Measurements from ENCODE around the gene SIMC1. TPM values are rescaled to one million over a fixed set of nuclear protein-coding genes. Genes with fewer than 3 reads are reported as not detected.

The SIMC1 gene
- total RNA-seq, 1 experiment from 2014 or later, result 25.4 TPM

GRCh38 chr5:176350416-176350815, 112.2 kb downstream of the SIMC1 start:
- intact Hi-C loops (cut with micrococcal nuclease), result no loop called here
- BruUV-seq (replicated peaks), result no TSS peak
- ChIA-PET CTCF (interaction anchor here (0.8 to 1.5 kb wide), 2 partner anchors 11 to 621 kb away, joined by 4 to 5 read pairs; no protein-coding TSS in a partner anchor), POLR2A (interaction anchor here (0.8 to 2.5 kb wide), 2 partner anchors 11 to 859 kb away, joined by 3 to 16 read pairs; partner anchors contain the start of gene KIAA1191)
- Mint-ChIP-seq H3K9me3 (ENCODE audit: unreplicated experiment) (no peaks in the 10 kb centered on the region), H3K27ac (ENCODE audit: low read depth, unreplicated experiment) (no peak overlapping the region), H3K36me3 (ENCODE audit: insufficient read depth, unreplicated experiment) (peaks cover 93% of the 10 kb centered on the region), H3K27me3 (ENCODE audit: insufficient read depth, unreplicated experiment) (no peaks in the 10 kb centered on the region), H3K4me3 (ENCODE audit: unreplicated experiment) (no peak overlapping the region), H3K4me1 (ENCODE audit: insufficient read depth, unreplicated experiment) (no peaks in the 10 kb centered on the region)
- DNase-seq (ENCODE audit: unreplicated experiment), result no peak
- no peak for TF ChIP-seq CTCF (IDR thresholded peaks at IDR 0.05; ENCODE audit: unreplicated experiment)

- peaks cover 91% of the 10 kb centered on the region for H3K36me3 Mint-ChIP-seq (ENCODE audit: insufficient read depth, unreplicated experiment)
- H3K4me3 Mint-ChIP-seq (ENCODE audit: unreplicated experiment), result no peak overlapping the region
- peaks cover 2% of the 10 kb centered on the region for H3K4me1 Mint-ChIP-seq (ENCODE audit: insufficient read depth, unreplicated experiment)
- BruUV-seq (replicated peaks), result no TSS peak
- TF ChIP-seq CTCF (IDR thresholded peaks at IDR 0.05; ENCODE audit: unreplicated experiment), result no peak
- H3K9me3 Mint-ChIP-seq (ENCODE audit: unreplicated experiment), result no peaks in the 10 kb centered on the region
- H3K27me3 Mint-ChIP-seq (ENCODE audit: insufficient read depth, unreplicated experiment), result no peaks in the 10 kb centered on the region
- intact Hi-C loops (cut with micrococcal nuclease), result no loop called here
- DNase-seq (ENCODE audit: unreplicated experiment), result no peak
- H3K27ac Mint-ChIP-seq (ENCODE audit: low read depth, unreplicated experiment), result no peak overlapping the region
- POLR2A ChIA-PET, result interaction anchor here (0.6 to 2.5 kb wide), 2 partner anchors 9 to 165 kb away, joined by 4 to 16 read pairs; partner anchors contain the start of gene KIAA1191
- CTCF ChIA-PET, result interaction anchor here (0.6 to 1.6 kb wide), 4 partner anchors 17 to 648 kb away, joined by 3 to 5 read pairs (median 4); no protein-coding TSS in a partner anchor
Observed at GRCh38 chr5:176352116-176352878, 114.1 kb downstream of the SIMC1 start.

- POLR2A ChIA-PET, result interaction anchor here (0.9 to 1.1 kb wide), 2 partner anchors 24 to 35 kb away, joined by 3 read pairs; partner anchors contain the start of genes HIGD2A and NOP16
- CTCF ChIA-PET, result interaction anchor here (1.2 to 1.6 kb wide), 3 partner anchors 15 to 624 kb away, joined by 3 to 5 read pairs (median 4); no protein-coding TSS in a partner anchor
- H3K27me3 Mint-ChIP-seq (ENCODE audit: insufficient read depth, unreplicated experiment), result no peaks in the 10 kb centered on the region
Observed at GRCh38 chr5:176353533-176353932, 115.3 kb downstream of the SIMC1 start.

More at GRCh38 chr5:176353533-176353932, 115.3 kb downstream of the SIMC1 start:
- no peak for TF ChIP-seq CTCF (IDR thresholded peaks at IDR 0.05; ENCODE audit: unreplicated experiment)
- intact Hi-C loops (cut with micrococcal nuclease), result no loop called here
- Mint-ChIP-seq H3K36me3 (ENCODE audit: insufficient read depth, unreplicated experiment) (peaks cover 91% of the 10 kb centered on the region), H3K27ac (ENCODE audit: low read depth, unreplicated experiment) (no peak overlapping the region), H3K4me3 (ENCODE audit: unreplicated experiment) (no peak overlapping the region), H3K9me3 (ENCODE audit: unreplicated experiment) (no peaks in the 10 kb centered on the region), H3K4me1 (ENCODE audit: insufficient read depth, unreplicated experiment) (peaks cover 5% of the 10 kb centered on the region)
- no peak for DNase-seq (ENCODE audit: unreplicated experiment)
- BruUV-seq (replicated peaks), result no TSS peak
